HG02852 (cell line): ENCODE measurements around the gene PRELID2.
"Not testable (repeated sequence)": the region's sequence is repeated elsewhere in the genome, so short reads cannot be mapped to it uniquely, and the experiment has no call there.

Experiments used
- ATAC-seq: cut with Tn5 transposase; IDR thresholded peaks from one replicate; pipeline ENCODE4 v1.9.1; 2021; ENCODE audit warnings: mild to moderate bottlenecking, moderate library complexity; ENCODE audit not compliant: unreplicated experiment

The PRELID2 gene

GRCh38 chr5:145752947-145753346, 82.2 kb downstream of the PRELID2 start:
- ATAC-seq: no peak

- ATAC-seq: no peak
Measured at GRCh38 chr5:145752534-145752933, 82.6 kb downstream of the PRELID2 start.

- no peak for ATAC-seq
Measured at GRCh38 chr5:145750199-145750598, 84.9 kb downstream of the PRELID2 start.

- no peak for ATAC-seq
Measured at GRCh38 chr5:145743396-145744061, 91.6 kb downstream of the PRELID2 start.

- ATAC-seq: no peak
Measured at GRCh38 chr5:145739843-145740242, 95.3 kb downstream of the PRELID2 start.

GRCh38 chr5:145738227-145738626, 96.9 kb downstream of the PRELID2 start:
- ATAC-seq: no peak

- ATAC-seq: no peak
Measured at GRCh38 chr5:145737578-145737977, 97.6 kb downstream of the PRELID2 start.

GRCh38 chr5:145729956-145730355, 105.2 kb downstream of the PRELID2 start:
- not testable (repeated sequence) for ATAC-seq

GRCh38 chr5:145723516-145723915, 111.6 kb downstream of the PRELID2 start:
- no peak for ATAC-seq

- ATAC-seq: no peak
Measured at GRCh38 chr5:145718956-145719355, 116.2 kb downstream of the PRELID2 start.

- no peak for ATAC-seq
Measured at GRCh38 chr5:145715412-145715811, 119.7 kb downstream of the PRELID2 start.

GRCh38 chr5:145712245-145712644, 122.9 kb downstream of the PRELID2 start:
- ATAC-seq: no peak

GRCh38 chr5:145711417-145711816, 123.7 kb downstream of the PRELID2 start:
- ATAC-seq: no peak
